ENCODE results near the gene CISD2.
A peak's percentile ranks its signal among the peaks of the same experiment; 100 is the strongest.
"Not testable (repeated sequence)": the region's sequence is repeated elsewhere in the genome, so short reads cannot be mapped to it uniquely, and the experiment has no call there.

The CISD2 gene

GRCh38 chr4:102850370-102850769 lies 18.4 kb upstream of the CISD2 start:
- no peaks in the 10 kb centered on the region for H3K9me3 ChIP-seq (ENCODE audit: control insufficient read depth, insufficient read depth, low read length)
- no peaks in the 10 kb centered on the region for H3K4me1 ChIP-seq (ENCODE audit: control insufficient read depth, insufficient read depth, low read length)
- H3K36me3 ChIP-seq (ENCODE audit: control insufficient read depth, insufficient read depth, low read length), result no peaks in the 10 kb centered on the region
- no peak overlapping the region for H3K27ac ChIP-seq (ENCODE audit: low read depth, low read length)
- H3K27me3 ChIP-seq (ENCODE audit: control insufficient read depth, insufficient read depth, low read length), result no peaks in the 10 kb centered on the region
- H3K4me3 ChIP-seq (ENCODE audit: low read depth, low read length), result no peak overlapping the region
- no peak overlapping the region for H3K9ac ChIP-seq (ENCODE audit: low read depth, low read length)

DNA sequence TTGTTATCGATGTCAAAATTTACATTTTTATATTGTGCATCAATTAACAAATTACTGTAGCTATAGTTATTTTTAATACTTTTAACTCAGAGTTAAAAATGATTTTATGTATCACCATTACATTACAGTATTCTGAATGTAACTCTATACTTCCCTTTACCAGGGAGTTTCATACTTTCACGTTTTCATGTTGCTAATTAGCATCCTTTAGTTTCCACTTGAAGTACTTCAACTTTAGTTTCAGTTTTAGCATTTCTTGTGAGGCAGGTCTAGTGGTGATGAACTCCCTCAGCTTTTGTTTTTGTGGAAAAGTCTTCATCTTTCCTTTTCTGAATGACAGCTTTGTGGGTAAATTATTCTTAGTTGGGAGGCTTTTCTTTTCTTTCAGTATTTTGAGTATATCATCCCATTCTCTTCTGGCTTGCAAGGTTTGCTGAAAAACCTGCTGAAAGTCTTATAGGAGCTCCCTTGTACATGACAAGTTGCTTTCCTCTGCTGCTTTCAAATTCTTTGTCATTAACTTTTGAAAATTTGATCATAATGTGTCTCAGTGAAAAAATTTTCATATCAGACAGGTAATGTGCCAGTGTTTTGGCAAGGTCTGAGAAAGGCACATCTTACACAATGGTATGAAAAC lies 9.8 kb upstream of the CISD2 start:
- Histone ChIP-seq H3K4me1 (ENCODE audit: control insufficient read depth, insufficient read depth, low read length) (no peaks in the 10 kb centered on the region), H3K27ac (ENCODE audit: low read depth, low read length) (no peak overlapping the region), H3K36me3 (ENCODE audit: control insufficient read depth, insufficient read depth, low read length) (no peaks in the 10 kb centered on the region), H3K27me3 (ENCODE audit: control insufficient read depth, insufficient read depth, low read length) (no peaks in the 10 kb centered on the region), H3K4me3 (ENCODE audit: low read depth, low read length) (no peak overlapping the region), H3K9ac (ENCODE audit: low read depth, low read length) (no peak overlapping the region), H3K9me3 (ENCODE audit: control insufficient read depth, insufficient read depth, low read length) (0 out of 2 replicates have a peak, but pooled peaks cover 8% of the 10 kb centered on the region)

- Histone ChIP-seq H3K4me1 (ENCODE audit: control insufficient read depth, insufficient read depth, low read length) (no peaks in the 10 kb centered on the region), H3K9me3 (ENCODE audit: control insufficient read depth, insufficient read depth, low read length) (0 out of 2 replicates have a peak, but pooled peaks cover 8% of the 10 kb centered on the region), H3K9ac (ENCODE audit: low read depth, low read length) (no peak overlapping the region), H3K36me3 (ENCODE audit: control insufficient read depth, insufficient read depth, low read length) (no peaks in the 10 kb centered on the region), H3K4me3 (ENCODE audit: low read depth, low read length) (no peak overlapping the region), H3K27me3 (ENCODE audit: control insufficient read depth, insufficient read depth, low read length) (no peaks in the 10 kb centered on the region), H3K27ac (ENCODE audit: low read depth, low read length) (no peak overlapping the region)
Measured at GRCh38 chr4:102860611-102861324, 8.0 kb upstream of the CISD2 start.

GRCh38 chr4:102862016-102862415 lies 6.8 kb upstream of the CISD2 start:
- Histone ChIP-seq H3K27me3 (ENCODE audit: control insufficient read depth, insufficient read depth, low read length) (no peaks in the 10 kb centered on the region), H3K9me3 (ENCODE audit: control insufficient read depth, insufficient read depth, low read length) (0 out of 2 replicates have a peak, but pooled peaks cover 8% of the 10 kb centered on the region), H3K27ac (ENCODE audit: low read depth, low read length) (no peak overlapping the region), H3K36me3 (ENCODE audit: control insufficient read depth, insufficient read depth, low read length) (no peaks in the 10 kb centered on the region), H3K4me1 (ENCODE audit: control insufficient read depth, insufficient read depth, low read length) (no peaks in the 10 kb centered on the region), H3K4me3 (ENCODE audit: low read depth, low read length) (no peak overlapping the region), H3K9ac (ENCODE audit: low read depth, low read length) (no peak overlapping the region)

GRCh38 chr4:102862747-102863146 lies 6.0 kb upstream of the CISD2 start:
- H3K4me3 ChIP-seq (ENCODE audit: low read depth, low read length), result no peak overlapping the region
- 0 out of 2 replicates have a peak, but pooled peaks cover 8% of the 10 kb centered on the region for H3K9me3 ChIP-seq (ENCODE audit: control insufficient read depth, insufficient read depth, low read length)
- no peaks in the 10 kb centered on the region for H3K4me1 ChIP-seq (ENCODE audit: control insufficient read depth, insufficient read depth, low read length)
- no peaks in the 10 kb centered on the region for H3K36me3 ChIP-seq (ENCODE audit: control insufficient read depth, insufficient read depth, low read length)
- H3K27ac ChIP-seq (ENCODE audit: low read depth, low read length), result no peak overlapping the region
- H3K9ac ChIP-seq (ENCODE audit: low read depth, low read length), result no peak overlapping the region
- H3K27me3 ChIP-seq (ENCODE audit: control insufficient read depth, insufficient read depth, low read length), result no peaks in the 10 kb centered on the region

DNA sequence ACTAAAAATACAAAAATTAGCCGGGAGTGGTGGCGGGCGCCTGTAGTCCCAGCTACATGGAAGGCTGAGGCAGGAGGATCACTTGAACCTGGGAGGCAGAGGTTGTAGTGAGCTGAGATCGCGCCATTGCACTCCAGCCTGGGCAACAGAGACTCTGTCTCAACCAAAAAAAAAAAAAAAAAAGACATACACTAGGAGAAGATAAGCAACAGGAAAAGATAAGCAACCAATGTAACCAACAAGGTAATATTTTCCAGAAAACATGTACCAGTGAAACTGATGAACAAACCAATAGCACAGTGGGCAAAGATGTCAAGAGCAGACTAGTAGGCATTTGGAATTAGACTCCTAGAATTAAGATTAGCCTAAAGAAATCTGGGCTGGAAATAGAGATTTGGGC lies 3.5 kb upstream of the CISD2 start:
- H3K36me3 ChIP-seq (ENCODE audit: control insufficient read depth, insufficient read depth, low read length); H3K4me3 ChIP-seq (ENCODE audit: low read depth, low read length); H3K27ac ChIP-seq (ENCODE audit: low read depth, low read length); H3K9ac ChIP-seq (ENCODE audit: low read depth, low read length); H3K4me1 ChIP-seq (ENCODE audit: control insufficient read depth, insufficient read depth, low read length); H3K9me3 ChIP-seq (ENCODE audit: control insufficient read depth, insufficient read depth, low read length); H3K27me3 ChIP-seq (ENCODE audit: control insufficient read depth, insufficient read depth, low read length): not testable (repeated sequence)

GRCh38 chr4:102867278-102868152 lies 1.3 kb upstream of the CISD2 start:
- peak overlapping the region; percentile 99 for H3K27ac ChIP-seq (ENCODE audit: low read depth, low read length)
- peaks cover 10% of the 10 kb centered on the region for H3K4me1 ChIP-seq (ENCODE audit: control insufficient read depth, insufficient read depth, low read length)
- H3K9me3 ChIP-seq (ENCODE audit: control insufficient read depth, insufficient read depth, low read length), result no peaks in the 10 kb centered on the region
- H3K27me3 ChIP-seq (ENCODE audit: control insufficient read depth, insufficient read depth, low read length), result no peaks in the 10 kb centered on the region
- no peaks in the 10 kb centered on the region for H3K36me3 ChIP-seq (ENCODE audit: control insufficient read depth, insufficient read depth, low read length)
- H3K4me3 ChIP-seq (ENCODE audit: low read depth, low read length), result peak overlapping the region; percentile 98
- H3K9ac ChIP-seq (ENCODE audit: low read depth, low read length), result peak overlapping the region; percentile 98; the same call in 1 of the 2 replicates

DNA sequence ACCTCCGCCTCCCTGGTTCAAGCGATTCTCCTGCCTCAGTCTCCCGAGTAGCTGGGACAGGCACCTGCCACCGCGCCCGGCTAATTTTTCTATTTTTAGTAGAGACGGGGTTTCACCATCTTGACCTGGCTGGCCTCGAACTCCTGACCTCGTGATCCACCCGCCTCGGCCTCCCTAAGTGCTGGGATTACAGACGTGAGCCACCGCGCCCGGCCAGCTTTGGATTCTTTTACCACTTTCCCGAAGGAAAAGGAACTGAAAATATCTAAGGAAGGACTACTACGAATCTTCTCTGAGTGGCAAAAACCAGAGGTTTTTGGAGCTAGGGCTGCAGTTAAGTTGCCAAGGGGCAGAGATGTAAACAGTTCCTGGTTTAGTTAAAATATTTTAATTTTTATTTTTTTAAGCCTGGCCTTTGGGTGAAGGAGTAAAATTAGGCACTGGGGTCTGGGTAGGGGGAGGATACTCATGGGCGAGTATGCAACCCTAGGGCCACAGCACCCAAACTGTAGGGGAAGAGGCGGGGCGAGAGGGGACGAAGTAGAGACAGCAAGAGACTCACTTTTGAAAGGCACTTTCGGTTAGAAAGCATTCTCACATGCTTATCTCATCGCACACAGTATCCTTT lies 525 bp upstream of the CISD2 start:
- H3K27ac ChIP-seq (ENCODE audit: low read depth, low read length), result peak overlapping the region; percentile 99
- H3K36me3 ChIP-seq (ENCODE audit: control insufficient read depth, insufficient read depth, low read length), result 0 out of 2 replicates have a peak, but pooled peaks cover 5% of the 10 kb centered on the region
- H3K4me3 ChIP-seq (ENCODE audit: low read depth, low read length), result peak overlapping the region; percentile 98
- no peaks in the 10 kb centered on the region for H3K9me3 ChIP-seq (ENCODE audit: control insufficient read depth, insufficient read depth, low read length)
- H3K4me1 ChIP-seq (ENCODE audit: control insufficient read depth, insufficient read depth, low read length), result peaks cover 10% of the 10 kb centered on the region
- peak overlapping the region; percentile 98 for H3K9ac ChIP-seq (ENCODE audit: low read depth, low read length)
- no peaks in the 10 kb centered on the region for H3K27me3 ChIP-seq (ENCODE audit: control insufficient read depth, insufficient read depth, low read length)

DNA sequence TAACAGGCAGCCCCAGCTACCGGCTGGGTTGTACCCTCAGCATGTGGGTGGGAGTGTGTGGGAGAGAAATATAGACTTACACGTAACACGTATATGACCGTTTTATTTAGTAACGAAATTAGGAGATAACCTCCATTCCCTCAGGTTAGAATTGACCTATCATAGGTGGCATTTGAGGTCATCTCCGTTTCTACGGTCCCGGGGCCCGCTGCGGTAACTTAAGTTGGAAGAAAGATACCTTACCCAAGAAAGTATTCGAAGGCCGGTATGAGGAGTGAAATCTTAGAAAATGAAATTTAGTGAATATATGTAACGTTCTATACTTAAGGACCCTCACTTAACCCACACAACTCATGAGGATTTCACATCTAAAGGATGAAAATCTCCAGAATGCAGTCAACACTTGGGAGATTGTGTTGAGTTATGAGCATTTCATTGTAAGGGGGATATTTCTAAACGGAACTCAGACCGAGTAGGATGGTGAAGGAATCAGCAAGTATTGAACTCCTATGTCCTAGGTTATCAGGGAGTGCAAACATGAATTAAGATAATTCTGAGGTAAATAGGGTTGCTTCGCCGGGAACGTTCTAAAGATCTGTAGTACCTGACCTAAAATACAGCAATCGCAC lies 891 bp downstream of the CISD2 start:
- Histone ChIP-seq H3K9me3 (ENCODE audit: control insufficient read depth, insufficient read depth, low read length) (no peaks in the 10 kb centered on the region), H3K4me1 (ENCODE audit: control insufficient read depth, insufficient read depth, low read length) (peaks cover 10% of the 10 kb centered on the region), H3K27me3 (ENCODE audit: control insufficient read depth, insufficient read depth, low read length) (no peaks in the 10 kb centered on the region), H3K9ac (ENCODE audit: low read depth, low read length) (peak overlapping the region; percentile 98), H3K36me3 (ENCODE audit: control insufficient read depth, insufficient read depth, low read length) (peaks cover 11% of the 10 kb centered on the region), H3K4me3 (ENCODE audit: low read depth, low read length) (peak overlapping the region; percentile 98), H3K27ac (ENCODE audit: low read depth, low read length) (peak overlapping the region; percentile 99)

GRCh38 chr4:102871772-102872171 lies 3.0 kb downstream of the CISD2 start:
- peaks cover 10% of the 10 kb centered on the region for H3K4me1 ChIP-seq (ENCODE audit: control insufficient read depth, insufficient read depth, low read length)
- H3K27me3 ChIP-seq (ENCODE audit: control insufficient read depth, insufficient read depth, low read length), result no peaks in the 10 kb centered on the region
- no peak overlapping the region for H3K4me3 ChIP-seq (ENCODE audit: low read depth, low read length)
- peaks cover 10% of the 10 kb centered on the region; the same call in 1 of the 2 replicates for H3K9me3 ChIP-seq (ENCODE audit: control insufficient read depth, insufficient read depth, low read length)
- H3K36me3 ChIP-seq (ENCODE audit: control insufficient read depth, insufficient read depth, low read length), result peaks cover 31% of the 10 kb centered on the region
- no peak overlapping the region for H3K27ac ChIP-seq (ENCODE audit: low read depth, low read length)
- no peak overlapping the region for H3K9ac ChIP-seq (ENCODE audit: low read depth, low read length)
